GM12872 (cell line): ENCODE measurements around the gene ATP5F1D.

ENCODE experiments used
- TF ChIP-seq, protein P1 (sequence below): IDR thresholded peaks from 3 replicates; pipeline ENCODE4 v1.5.1; 2011; ENCODE audit warnings: low read depth, mild to moderate bottlenecking, low read length, moderate library complexity; ENCODE audit not compliant: insufficient read depth

The ATP5F1D gene

DNA sequence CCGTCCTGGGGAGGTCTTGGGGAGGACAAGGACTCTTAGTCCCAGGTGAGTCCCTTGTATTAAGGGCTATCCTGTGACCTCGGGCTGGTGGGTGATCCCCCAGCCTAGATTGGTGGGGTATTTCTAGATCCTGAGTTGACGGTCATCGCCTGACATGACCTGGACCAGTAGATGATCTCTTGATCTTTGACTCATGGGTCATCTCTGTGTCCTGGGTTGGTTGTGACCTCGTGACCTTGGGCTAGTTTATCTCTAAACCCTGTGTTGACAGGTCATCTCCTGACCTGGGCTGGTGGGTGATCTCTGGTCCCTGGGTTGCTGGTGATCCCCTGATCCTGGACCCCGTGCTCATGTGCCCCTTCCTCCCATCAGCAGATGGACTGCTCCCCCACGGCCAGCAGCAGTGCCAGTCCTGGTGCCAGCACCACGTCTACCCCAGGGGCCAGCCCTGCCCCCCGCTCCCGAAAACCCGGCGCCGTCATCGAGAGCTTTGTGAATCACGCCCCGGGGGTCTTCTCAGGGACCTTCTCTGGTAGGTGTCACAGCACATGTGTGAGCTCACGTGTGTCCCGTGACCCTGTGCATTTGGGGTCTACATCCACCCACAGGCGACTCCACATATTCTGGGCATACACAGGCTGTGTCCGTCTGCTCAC lies 13.1 kb downstream of the ATP5F1D start:
- TF ChIP-seq, protein P1, sequence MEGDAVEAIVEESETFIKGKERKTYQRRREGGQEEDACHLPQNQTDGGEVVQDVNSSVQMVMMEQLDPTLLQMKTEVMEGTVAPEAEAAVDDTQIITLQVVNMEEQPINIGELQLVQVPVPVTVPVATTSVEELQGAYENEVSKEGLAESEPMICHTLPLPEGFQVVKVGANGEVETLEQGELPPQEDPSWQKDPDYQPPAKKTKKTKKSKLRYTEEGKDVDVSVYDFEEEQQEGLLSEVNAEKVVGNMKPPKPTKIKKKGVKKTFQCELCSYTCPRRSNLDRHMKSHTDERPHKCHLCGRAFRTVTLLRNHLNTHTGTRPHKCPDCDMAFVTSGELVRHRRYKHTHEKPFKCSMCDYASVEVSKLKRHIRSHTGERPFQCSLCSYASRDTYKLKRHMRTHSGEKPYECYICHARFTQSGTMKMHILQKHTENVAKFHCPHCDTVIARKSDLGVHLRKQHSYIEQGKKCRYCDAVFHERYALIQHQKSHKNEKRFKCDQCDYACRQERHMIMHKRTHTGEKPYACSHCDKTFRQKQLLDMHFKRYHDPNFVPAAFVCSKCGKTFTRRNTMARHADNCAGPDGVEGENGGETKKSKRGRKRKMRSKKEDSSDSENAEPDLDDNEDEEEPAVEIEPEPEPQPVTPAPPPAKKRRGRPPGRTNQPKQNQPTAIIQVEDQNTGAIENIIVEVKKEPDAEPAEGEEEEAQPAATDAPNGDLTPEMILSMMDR: no peak

DNA sequence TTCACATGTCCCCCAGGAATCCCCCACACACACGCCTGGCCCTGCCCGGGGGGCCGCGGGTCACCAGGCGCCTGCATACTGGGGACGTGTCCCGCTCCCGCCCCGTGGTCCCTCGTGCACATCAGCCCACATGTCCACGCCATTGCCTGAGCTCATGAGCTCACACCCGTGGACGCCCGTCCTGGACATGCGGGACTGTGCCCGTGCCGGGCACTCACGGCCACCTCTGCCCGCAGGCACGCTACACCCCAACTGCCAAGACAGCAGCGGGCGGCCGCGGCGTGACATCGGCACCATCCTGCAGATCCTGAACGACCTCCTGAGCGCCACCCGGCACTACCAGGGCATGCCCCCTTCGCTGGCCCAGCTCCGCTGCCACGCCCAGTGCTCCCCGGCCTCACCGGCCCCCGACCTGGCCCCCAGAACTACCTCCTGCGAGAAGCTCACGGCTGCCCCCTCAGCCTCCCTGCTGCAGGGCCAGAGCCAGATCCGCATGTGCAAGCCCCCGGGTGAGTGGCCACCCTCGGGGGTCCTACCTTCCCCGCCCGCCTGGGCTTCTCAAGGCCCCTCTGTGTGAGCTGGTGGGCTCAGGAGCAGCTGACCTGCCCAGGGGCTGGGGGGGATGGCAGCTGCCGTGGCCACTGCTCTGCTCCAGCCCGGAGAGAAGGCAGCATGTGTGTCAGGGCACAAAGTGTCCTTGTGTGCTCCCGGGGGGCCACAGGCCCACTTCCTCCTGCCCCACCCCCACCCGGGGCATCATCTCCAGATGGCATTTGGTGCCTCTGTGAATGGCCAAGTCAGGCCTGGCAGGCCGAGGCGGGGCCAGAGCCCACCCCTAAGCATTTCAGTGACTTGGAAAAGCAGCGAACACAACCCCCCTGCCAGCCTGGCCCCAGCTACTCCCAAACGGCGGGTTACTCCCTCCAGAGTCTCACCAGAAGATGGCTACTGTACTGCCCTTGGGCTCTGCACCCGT lies 13.9 kb downstream of the ATP5F1D start:
- TF ChIP-seq, protein P1: no peak

DNA sequence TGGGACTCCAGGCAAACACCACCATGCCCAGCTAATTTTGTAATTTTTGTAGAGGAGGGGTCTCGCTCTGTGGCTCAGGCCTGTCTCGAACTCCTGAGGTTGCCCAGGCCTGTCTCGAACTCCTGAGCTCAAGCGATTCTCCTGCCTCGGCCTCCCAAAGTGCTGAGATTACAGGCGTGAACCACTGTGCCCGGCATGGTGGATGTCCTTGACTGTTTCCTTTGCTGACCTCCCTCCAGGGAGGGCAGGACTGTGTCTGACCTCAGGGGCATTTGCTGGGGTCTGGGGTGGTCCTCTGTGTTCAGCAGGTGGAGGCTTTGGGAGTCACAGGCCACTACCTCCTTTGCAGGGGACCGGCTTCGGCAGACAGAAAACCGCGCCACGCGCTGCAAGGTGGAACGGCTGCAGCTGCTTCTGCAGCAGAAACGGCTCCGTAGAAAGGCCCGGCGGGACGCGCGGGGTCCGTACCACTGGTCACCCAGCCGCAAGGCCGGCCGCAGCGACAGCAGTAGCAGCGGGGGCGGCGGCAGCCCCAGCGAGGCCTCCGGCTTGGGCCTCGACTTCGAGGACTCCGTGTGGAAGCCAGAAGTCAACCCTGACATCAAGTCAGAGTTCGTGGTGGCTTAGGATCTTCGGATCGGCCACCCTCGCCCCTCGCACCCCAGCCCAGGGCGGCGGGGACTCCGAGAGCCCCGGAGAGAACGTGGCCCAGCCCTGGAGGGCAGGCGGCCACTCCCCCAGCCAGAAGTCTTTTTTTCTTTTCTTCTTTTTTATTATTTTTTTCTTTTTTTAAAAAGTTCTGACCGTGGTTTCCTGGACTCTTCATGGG lies 15.3 kb downstream of the ATP5F1D start:
- TF ChIP-seq, protein P1: no peak

DNA sequence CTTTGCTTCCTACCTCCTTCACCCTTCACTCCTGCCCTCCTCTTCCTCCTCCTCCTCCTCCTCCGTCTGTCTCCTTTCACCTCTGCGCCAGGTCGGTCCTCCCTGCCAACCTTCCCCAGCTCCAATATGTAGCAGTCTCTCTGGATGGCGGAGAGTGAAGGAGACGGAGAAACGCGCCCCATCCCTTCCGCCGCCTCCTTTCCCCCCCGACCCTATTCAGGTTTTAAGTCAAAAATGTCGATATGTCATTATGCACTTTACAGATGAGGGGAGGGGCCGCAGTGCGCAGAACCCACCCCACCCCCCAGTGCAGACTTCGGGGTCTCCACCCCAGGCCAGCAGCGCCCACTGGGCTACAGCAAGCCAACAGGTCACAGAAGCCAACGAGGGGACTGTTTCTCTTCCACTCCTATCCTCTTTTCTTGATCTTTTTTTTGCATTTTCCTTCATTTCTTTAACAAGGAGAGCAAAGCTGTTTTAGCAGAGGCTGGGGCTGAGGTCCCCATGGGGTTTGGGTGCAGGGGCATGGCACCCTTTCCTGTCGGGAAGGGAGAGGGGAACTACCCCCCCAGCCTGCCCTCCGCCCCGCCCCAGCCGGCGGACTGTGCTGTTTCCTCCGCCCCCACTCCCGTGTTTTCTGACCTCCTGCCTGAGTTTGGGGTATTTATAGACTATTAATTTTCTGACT lies 16.1 kb downstream of the ATP5F1D start:
- TF ChIP-seq, protein P1: no peak

DNA sequence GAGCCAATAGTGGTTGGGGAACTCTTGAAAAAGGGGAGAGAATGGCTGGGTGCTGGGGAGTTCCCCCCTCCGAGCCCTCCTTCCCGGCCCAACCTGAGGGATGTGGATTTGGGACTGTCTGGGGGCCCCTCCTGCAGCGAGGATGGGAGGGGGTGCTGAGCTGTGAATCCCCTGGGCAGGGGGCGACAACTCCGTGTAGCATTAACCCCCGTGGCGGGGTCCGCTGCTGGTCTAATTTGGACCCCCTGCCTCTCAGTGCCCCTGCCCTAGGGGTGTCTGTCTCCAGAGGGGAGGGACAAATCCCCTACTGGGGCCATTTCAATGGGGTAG lies 16.6 kb downstream of the ATP5F1D start:
- TF ChIP-seq, protein P1: no peak

DNA sequence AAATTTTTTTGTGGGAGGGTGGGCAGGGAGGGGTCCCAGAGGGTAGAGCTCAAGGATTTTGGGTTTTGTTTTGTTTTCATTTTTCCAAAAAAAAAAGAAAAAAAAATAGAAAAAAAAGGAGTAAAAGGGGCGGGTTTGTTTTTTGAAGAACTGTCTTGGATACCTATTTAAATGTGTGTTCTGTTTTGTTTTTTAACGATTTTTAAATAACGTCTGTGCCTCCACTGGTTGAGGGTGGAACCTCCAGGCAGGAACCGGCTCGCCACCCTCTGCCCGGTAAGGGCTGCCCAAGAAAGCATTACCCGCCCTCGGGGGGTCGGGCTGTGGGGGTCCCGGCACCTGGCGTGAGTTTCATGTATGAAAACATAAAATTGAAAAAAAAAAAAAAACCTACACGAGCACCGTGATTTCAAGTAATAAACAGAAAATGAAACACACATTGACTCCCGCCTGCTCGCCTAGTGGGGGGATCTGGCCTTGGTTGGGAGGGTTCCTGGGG lies 17.2 kb downstream of the ATP5F1D start:
- TF ChIP-seq, protein P1: no peak
